Measurements from ENCODE around the gene FUT4.

DNA sequence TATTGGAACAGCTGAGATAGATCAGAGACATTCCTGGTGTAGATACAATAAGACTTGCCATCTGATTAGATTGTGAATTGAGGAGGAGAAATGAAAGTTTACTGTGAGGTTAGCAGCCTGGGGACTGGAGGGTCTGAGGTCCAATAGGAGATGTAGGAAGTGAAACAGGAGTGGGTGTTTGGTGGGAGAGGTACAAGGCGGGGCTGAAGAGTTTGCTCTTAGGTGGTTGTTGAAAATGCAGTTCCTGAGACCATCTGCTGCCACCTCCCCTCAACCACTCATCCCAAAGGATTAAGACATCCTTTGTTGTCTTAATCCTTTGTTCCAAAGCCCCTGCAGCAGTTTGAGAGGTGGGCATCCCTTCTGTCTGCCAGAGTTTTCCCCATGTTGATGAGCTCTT lies 38.2 kb downstream of the FUT4 start:
- TF ChIP-seq, protein P1, sequence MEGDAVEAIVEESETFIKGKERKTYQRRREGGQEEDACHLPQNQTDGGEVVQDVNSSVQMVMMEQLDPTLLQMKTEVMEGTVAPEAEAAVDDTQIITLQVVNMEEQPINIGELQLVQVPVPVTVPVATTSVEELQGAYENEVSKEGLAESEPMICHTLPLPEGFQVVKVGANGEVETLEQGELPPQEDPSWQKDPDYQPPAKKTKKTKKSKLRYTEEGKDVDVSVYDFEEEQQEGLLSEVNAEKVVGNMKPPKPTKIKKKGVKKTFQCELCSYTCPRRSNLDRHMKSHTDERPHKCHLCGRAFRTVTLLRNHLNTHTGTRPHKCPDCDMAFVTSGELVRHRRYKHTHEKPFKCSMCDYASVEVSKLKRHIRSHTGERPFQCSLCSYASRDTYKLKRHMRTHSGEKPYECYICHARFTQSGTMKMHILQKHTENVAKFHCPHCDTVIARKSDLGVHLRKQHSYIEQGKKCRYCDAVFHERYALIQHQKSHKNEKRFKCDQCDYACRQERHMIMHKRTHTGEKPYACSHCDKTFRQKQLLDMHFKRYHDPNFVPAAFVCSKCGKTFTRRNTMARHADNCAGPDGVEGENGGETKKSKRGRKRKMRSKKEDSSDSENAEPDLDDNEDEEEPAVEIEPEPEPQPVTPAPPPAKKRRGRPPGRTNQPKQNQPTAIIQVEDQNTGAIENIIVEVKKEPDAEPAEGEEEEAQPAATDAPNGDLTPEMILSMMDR (IDR thresholded peaks at IDR 0.05), result no peak
- TF ChIP-seq EP300 (IDR thresholded peaks at IDR 0.05), result no peak

Data from sigmoid colon (tissue), 4 donors.